Measurements from ENCODE around the gene MID1. TPM values are rescaled to one million over a fixed set of nuclear protein-coding genes. Genes with fewer than 3 reads are reported as not detected.

The MID1 gene
- total RNA-seq, 4 donors from 2014 or later = 17.0 to 23.4 (median 19.0) TPM

DNA sequence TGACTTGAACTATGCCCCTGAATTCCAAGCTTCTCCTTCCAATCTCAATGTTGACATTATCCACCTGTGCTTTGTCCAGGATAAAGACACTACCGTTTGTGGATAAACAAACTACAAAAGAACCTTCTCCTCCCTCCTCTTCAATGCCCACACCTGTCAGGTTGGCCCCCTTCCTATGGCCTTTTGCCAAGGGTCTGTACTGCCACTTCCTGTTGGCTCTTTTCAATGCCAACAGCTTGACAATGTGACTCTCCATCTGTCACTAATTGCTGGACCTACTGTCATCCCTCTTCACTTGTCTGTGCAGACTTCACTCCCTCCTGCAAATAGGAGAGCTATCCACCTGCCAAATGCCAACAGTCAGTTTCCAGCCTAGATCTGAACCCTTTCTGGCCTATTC, 35.8 kb upstream of the MID1 start:
- H3K27me3 ChIP-seq = no peaks in the 10 kb centered on the region
- TF ChIP-seq, protein P1, sequence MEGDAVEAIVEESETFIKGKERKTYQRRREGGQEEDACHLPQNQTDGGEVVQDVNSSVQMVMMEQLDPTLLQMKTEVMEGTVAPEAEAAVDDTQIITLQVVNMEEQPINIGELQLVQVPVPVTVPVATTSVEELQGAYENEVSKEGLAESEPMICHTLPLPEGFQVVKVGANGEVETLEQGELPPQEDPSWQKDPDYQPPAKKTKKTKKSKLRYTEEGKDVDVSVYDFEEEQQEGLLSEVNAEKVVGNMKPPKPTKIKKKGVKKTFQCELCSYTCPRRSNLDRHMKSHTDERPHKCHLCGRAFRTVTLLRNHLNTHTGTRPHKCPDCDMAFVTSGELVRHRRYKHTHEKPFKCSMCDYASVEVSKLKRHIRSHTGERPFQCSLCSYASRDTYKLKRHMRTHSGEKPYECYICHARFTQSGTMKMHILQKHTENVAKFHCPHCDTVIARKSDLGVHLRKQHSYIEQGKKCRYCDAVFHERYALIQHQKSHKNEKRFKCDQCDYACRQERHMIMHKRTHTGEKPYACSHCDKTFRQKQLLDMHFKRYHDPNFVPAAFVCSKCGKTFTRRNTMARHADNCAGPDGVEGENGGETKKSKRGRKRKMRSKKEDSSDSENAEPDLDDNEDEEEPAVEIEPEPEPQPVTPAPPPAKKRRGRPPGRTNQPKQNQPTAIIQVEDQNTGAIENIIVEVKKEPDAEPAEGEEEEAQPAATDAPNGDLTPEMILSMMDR (IDR thresholded peaks at IDR 0.05) = no peak
- TF ChIP-seq POLR2A (IDR thresholded peaks at IDR 0.05) (no peak), POLR2AphosphoS5 (IDR thresholded peaks at IDR 0.05) (no peak), EP300 (IDR thresholded peaks at IDR 0.05) (no peak)
- H3K9me3 ChIP-seq = no peaks in the 10 kb centered on the region
- H3K36me3 ChIP-seq = no peaks in the 10 kb centered on the region
- no peaks in the 10 kb centered on the region for H3K4me1 ChIP-seq
- 0 to 56% methylated on average over 1 of the region's 1 CpG for WGBS, 2 donors (ENCODE audit: low coverage in 1 of 2)
- no peak overlapping the region for H3K4me3 ChIP-seq
- H3K27ac ChIP-seq = no peak overlapping the region
- ATAC-seq = no peak

DNA sequence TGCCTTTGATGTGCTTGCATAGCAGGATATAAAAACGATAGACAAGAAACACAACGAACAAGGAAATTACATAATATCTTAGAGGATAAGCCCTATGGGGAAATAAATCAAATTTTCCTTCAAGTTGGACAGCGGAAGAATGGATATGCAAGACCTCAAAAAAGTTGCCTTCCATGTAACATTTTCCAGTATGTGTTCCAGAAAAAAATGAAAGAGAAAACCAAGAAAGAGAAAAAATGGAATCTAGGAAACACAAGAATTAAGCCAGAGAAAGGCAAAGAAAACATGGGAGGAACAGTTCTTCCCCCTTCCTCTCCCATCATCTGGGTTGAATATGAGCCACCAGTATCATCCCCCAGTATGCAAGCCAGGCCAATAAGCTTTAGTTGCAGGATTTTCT, 34.6 kb upstream of the MID1 start:
- Histone ChIP-seq H3K4me3 (no peak overlapping the region), H3K9me3 (no peaks in the 10 kb centered on the region), H3K27me3 (no peaks in the 10 kb centered on the region), H3K36me3 (no peaks in the 10 kb centered on the region), H3K4me1 (no peaks in the 10 kb centered on the region), H3K27ac (no peak overlapping the region)
- TF ChIP-seq EP300 (IDR thresholded peaks at IDR 0.05) = no peak
- TF ChIP-seq POLR2A (IDR thresholded peaks at IDR 0.05) = no peak
- TF ChIP-seq, protein P1 (IDR thresholded peaks at IDR 0.05) = no peak
- TF ChIP-seq POLR2AphosphoS5 (IDR thresholded peaks at IDR 0.05) = no peak
- no peak for ATAC-seq
- 54 to 80% methylated on average over 1 to 2 of the region's 3 CpGs for WGBS, 2 donors (ENCODE audit: low coverage in 1 of 2)

DNA sequence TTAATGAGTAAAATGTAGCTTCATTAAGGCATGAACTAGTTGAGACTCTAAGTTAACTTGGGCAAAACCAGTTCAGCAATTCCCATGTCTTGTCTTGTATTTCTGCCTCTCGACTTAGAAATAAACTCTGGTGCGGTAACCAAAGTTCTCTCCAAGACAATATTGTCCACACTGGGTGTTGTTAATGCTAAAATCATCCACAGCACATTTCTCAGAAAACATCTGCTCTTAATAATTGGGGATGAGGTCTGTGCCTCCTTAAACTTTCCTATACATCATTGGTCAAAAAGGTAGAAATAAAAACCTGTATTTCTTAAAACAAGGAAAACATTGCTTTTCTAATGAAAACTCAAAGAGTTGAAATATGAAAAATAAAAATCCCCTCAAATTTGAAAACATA, 32.9 kb upstream of the MID1 start:
- Histone ChIP-seq H3K9me3 (no peaks in the 10 kb centered on the region), H3K27me3 (no peaks in the 10 kb centered on the region), H3K36me3 (no peaks in the 10 kb centered on the region), H3K4me3 (no peak overlapping the region), H3K27ac (no peak overlapping the region), H3K4me1 (no peaks in the 10 kb centered on the region)
- no peak for TF ChIP-seq POLR2A (IDR thresholded peaks at IDR 0.05)
- no peak for TF ChIP-seq EP300 (IDR thresholded peaks at IDR 0.05)
- no peak for ATAC-seq
- 94% methylated on average over 2 of the region's 2 CpGs; no CpG with 5 or more reads in 1 of the 2 donors for WGBS, 2 donors (ENCODE audit: low coverage in 1 of 2)

DNA sequence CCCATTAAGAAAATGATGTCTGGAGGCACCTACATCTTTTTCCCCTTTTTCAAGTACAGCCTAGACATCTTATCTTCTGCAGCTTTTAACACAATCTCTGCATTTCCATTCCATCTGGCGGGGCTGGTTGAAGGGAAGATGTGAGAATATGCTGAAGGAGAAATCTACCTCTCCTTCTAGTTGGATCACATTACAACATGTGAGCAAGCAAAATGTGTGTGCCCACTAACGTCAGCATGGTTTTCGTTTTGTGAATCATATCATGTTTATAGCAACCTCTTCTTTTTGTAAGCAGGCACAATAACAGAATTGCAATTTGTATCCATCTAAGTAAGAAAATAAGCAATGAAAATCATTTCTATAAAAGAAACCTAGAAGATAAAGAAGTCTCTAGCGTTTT, 28.9 kb upstream of the MID1 start:
- ATAC-seq = no peak
- Histone ChIP-seq H3K9me3 (no peaks in the 10 kb centered on the region), H3K4me1 (no peaks in the 10 kb centered on the region), H3K27me3 (no peaks in the 10 kb centered on the region), H3K27ac (no peak overlapping the region), H3K36me3 (no peaks in the 10 kb centered on the region), H3K4me3 (no peak overlapping the region)
- WGBS, 2 donors (ENCODE audit: low coverage in 1 of 2) = 55 to 83% methylated on average over 2 to 4 of the region's 4 CpGs
- no peak for TF ChIP-seq EP300 (IDR thresholded peaks at IDR 0.05)
- no peak for TF ChIP-seq POLR2AphosphoS5 (IDR thresholded peaks at IDR 0.05)
- TF ChIP-seq POLR2A (IDR thresholded peaks at IDR 0.05) = no peak
- TF ChIP-seq, protein P1 (IDR thresholded peaks at IDR 0.05) = no peak

DNA sequence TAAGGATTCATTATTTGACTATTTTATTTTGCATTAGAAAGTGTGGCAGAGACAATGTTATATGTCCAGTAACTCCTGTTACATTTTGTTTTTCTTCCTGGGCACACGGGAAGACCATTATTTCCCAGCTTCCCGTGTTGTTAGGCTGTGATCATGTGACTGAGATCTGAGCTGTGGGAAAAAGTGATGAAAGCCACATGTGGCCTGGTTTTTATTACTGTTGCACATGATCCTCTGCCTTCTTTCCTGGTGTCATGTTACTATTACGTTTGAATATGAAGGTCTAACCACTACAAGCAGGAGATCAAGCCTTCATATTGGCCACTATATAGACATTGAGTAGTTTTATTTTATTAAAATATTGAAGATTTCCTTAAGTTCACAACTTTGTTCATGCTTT, 28.2 kb upstream of the MID1 start:
- Histone ChIP-seq H3K27ac (no peak overlapping the region), H3K27me3 (no peaks in the 10 kb centered on the region), H3K4me3 (no peak overlapping the region), H3K36me3 (no peaks in the 10 kb centered on the region), H3K4me1 (no peaks in the 10 kb centered on the region), H3K9me3 (no peaks in the 10 kb centered on the region)
- TF ChIP-seq EP300 (IDR thresholded peaks at IDR 0.05) = no peak
- TF ChIP-seq, protein P1 (IDR thresholded peaks at IDR 0.05) = no peak
- TF ChIP-seq POLR2AphosphoS5 (IDR thresholded peaks at IDR 0.05) = no peak
- TF ChIP-seq POLR2A (IDR thresholded peaks at IDR 0.05) = no peak
- no peak for ATAC-seq
- WGBS, 2 donors (ENCODE audit: low coverage in 1 of 2) = 20% methylated on average over 2 of the region's 3 CpGs; no CpG with 5 or more reads in 1 of the 2 donors
